Neutrophil (primary cell): Measurements from ENCODE around the gene TSPAN3.

Experiments
- H3K27ac ChIP-seq: fragments of 200-600 bp; sonication (generic); 2 replicates; pipeline ENCODE4 v1.5.1; 2016; ENCODE audit warnings: mild to moderate bottlenecking, moderate library complexity
- H3K27me3 ChIP-seq: fragments of 200-600 bp; sonication (generic); 2 replicates; pipeline ENCODE4 v1.6.0; 2016; ENCODE audit warnings: mild to moderate bottlenecking
- H3K36me3 ChIP-seq: fragments of 200-600 bp; sonication (generic); 2 replicates; pipeline ENCODE4 v1.5.1; 2017
- H3K4me1 ChIP-seq, 2 experiments: fragments of 200-600 bp in 1 of 2; sonication (generic) in 1 of 2; 1 replicate in 1 of 2; 2 replicates in 1 of 2; pipeline versions ENCODE4 v1.5.1 to v1.6.1; 2013 to 2016; ENCODE audit warnings: low read depth in 1 of 2, low read length in 1 of 2, mild to moderate bottlenecking in 1 of 2, moderate library complexity in 1 of 2; ENCODE audit not compliant: control insufficient read depth in 1 of 2, insufficient read depth in 1 of 2
- H3K4me3 ChIP-seq, 2 experiments: fragments of 200-600 bp in 1 of 2; sonication (generic) in 1 of 2; 1 replicate in 1 of 2; 2 replicates in 1 of 2; pipeline ENCODE4 v1.5.1; 2013 to 2016; ENCODE audit warnings: low read depth in 1 of 2, low read length in 1 of 2, mild to moderate bottlenecking in 1 of 2, moderate library complexity in 1 of 2
- H3K9me3 ChIP-seq: fragments of 200-600 bp; sonication (generic); 2 replicates; pipeline ENCODE4 v1.5.1; 2016
- CTCF ChIP-seq: fragments of 200-600 bp; sonication (generic); IDR thresholded peaks from 2 replicates; pipeline ENCODE4 v1.5.1; 2016; ENCODE audit warnings: antibody characterized with exemption

Gene TSPAN3

GRCh38 chr15:77063249-77063648 is 7.7 kb downstream of the TSPAN3 start:
- Histone ChIP-seq H3K4me1 (peaks cover 11 to 15% of the 10 kb centered on the region in 2 experiments), H3K27ac (no peak overlapping the region), H3K27me3 (no peaks in the 10 kb centered on the region), H3K36me3 (no peaks in the 10 kb centered on the region), H3K9me3 (no peaks in the 10 kb centered on the region), H3K4me3 (no peak overlapping the region)
- no peak for TF ChIP-seq CTCF

GRCh38 chr15:77060546-77060945 is 10.4 kb downstream of the TSPAN3 start:
- peaks cover 11 to 15% of the 10 kb centered on the region in 2 experiments for H3K4me1 ChIP-seq
- no peaks in the 10 kb centered on the region for H3K27me3 ChIP-seq
- TF ChIP-seq CTCF: no peak
- no peak overlapping the region for H3K4me3 ChIP-seq
- no peak overlapping the region for H3K27ac ChIP-seq
- H3K9me3 ChIP-seq: no peaks in the 10 kb centered on the region
- no peaks in the 10 kb centered on the region for H3K36me3 ChIP-seq

- no peak overlapping the region for H3K4me3 ChIP-seq
- no peaks in the 10 kb centered on the region for H3K36me3 ChIP-seq
- H3K27ac ChIP-seq: no peak overlapping the region
- H3K9me3 ChIP-seq: no peaks in the 10 kb centered on the region
- no peaks in the 10 kb centered on the region for H3K27me3 ChIP-seq
- TF ChIP-seq CTCF: no peak
- peaks cover 11 to 15% of the 10 kb centered on the region in 2 experiments for H3K4me1 ChIP-seq
Measured at GRCh38 chr15:77059786-77060361, 11.0 kb downstream of the TSPAN3 start.

- TF ChIP-seq CTCF: no peak
- Histone ChIP-seq H3K9me3 (no peaks in the 10 kb centered on the region), H3K27me3 (no peaks in the 10 kb centered on the region), H3K27ac (no peak overlapping the region), H3K4me3 (no peak overlapping the region), H3K36me3 (no peaks in the 10 kb centered on the region), H3K4me1 (peaks cover 4% of the 10 kb centered on the region in 2 experiments)
Measured at GRCh38 chr15:77058468-77058867, 12.4 kb downstream of the TSPAN3 start.

GRCh38 chr15:77057685-77058084 is 13.2 kb downstream of the TSPAN3 start:
- H3K4me1 ChIP-seq: peaks cover 4% of the 10 kb centered on the region in 2 experiments
- no peak overlapping the region for H3K27ac ChIP-seq
- no peaks in the 10 kb centered on the region for H3K27me3 ChIP-seq
- H3K9me3 ChIP-seq: no peaks in the 10 kb centered on the region
- no peak overlapping the region for H3K4me3 ChIP-seq
- no peak for TF ChIP-seq CTCF
- H3K36me3 ChIP-seq: no peaks in the 10 kb centered on the region
